PFSK-1 (cell line): ENCODE results near the gene KRT39.

Experiments
- FOXP2 ChIP-seq: optimal IDR thresholded peaks from 2 replicates; pipeline ENCODE3; 2011; ENCODE audit warnings: borderline replicate concordance, control low read depth, inconsistent platforms; ENCODE audit not compliant: insufficient read depth; ENCODE audit errors: extremely low read length, extremely low read depth
- POLR2AphosphoS5 ChIP-seq: IDR thresholded peaks from 2 replicates; pipeline ENCODE4 v1.6.1; 2012; ENCODE audit warnings: low read depth, mild to moderate bottlenecking, control low read depth, low read length, moderate library complexity
- SIN3A ChIP-seq: IDR thresholded peaks from 2 replicates; pipeline ENCODE4 v1.6.1; 2012; ENCODE audit warnings: mild to moderate bottlenecking, low read length, moderate library complexity, borderline replicate concordance; ENCODE audit not compliant: insufficient read depth
- TAF1 ChIP-seq: IDR thresholded peaks from 2 replicates; pipeline ENCODE4 v1.6.1; 2012; ENCODE audit warnings: low read length, control low read depth, borderline replicate concordance; ENCODE audit not compliant: insufficient read depth
- TF ChIP-seq, protein P1 (sequence below), 2 experiments: IDR thresholded peaks; 2 replicates each; pipeline versions ENCODE4 v1.6.1 to v1.8.0; 2011 to 2012; ENCODE audit warnings: low read depth in 2 of 2, low read length in 2 of 2, control low read depth in 1 of 2, inconsistent platforms in 1 of 2, mild to moderate bottlenecking in 1 of 2, moderate library complexity in 1 of 2; ENCODE audit not compliant: insufficient read depth in 1 of 2

The KRT39 gene

GRCh38 chr17:40952661-40953060 is 14.1 kb downstream of the KRT39 start:
- TF ChIP-seq FOXP2 (no peak), POLR2AphosphoS5 (no peak), SIN3A (no peak), TAF1 (no peak)
- TF ChIP-seq, protein P1, sequence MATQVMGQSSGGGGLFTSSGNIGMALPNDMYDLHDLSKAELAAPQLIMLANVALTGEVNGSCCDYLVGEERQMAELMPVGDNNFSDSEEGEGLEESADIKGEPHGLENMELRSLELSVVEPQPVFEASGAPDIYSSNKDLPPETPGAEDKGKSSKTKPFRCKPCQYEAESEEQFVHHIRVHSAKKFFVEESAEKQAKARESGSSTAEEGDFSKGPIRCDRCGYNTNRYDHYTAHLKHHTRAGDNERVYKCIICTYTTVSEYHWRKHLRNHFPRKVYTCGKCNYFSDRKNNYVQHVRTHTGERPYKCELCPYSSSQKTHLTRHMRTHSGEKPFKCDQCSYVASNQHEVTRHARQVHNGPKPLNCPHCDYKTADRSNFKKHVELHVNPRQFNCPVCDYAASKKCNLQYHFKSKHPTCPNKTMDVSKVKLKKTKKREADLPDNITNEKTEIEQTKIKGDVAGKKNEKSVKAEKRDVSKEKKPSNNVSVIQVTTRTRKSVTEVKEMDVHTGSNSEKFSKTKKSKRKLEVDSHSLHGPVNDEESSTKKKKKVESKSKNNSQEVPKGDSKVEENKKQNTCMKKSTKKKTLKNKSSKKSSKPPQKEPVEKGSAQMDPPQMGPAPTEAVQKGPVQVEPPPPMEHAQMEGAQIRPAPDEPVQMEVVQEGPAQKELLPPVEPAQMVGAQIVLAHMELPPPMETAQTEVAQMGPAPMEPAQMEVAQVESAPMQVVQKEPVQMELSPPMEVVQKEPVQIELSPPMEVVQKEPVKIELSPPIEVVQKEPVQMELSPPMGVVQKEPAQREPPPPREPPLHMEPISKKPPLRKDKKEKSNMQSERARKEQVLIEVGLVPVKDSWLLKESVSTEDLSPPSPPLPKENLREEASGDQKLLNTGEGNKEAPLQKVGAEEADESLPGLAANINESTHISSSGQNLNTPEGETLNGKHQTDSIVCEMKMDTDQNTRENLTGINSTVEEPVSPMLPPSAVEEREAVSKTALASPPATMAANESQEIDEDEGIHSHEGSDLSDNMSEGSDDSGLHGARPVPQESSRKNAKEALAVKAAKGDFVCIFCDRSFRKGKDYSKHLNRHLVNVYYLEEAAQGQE (IDR thresholded peaks at IDR 0.05; ENCODE audit: insufficient read depth in 1 of 2, low read depth in 2 of 2, low read length in 2 of 2) = no peak

- TF ChIP-seq FOXP2 = no peak
- TF ChIP-seq, protein P1 (IDR thresholded peaks at IDR 0.05; ENCODE audit: insufficient read depth in 1 of 2, low read depth in 2 of 2, low read length in 2 of 2) = no peak
- TF ChIP-seq POLR2AphosphoS5 = no peak
- TF ChIP-seq TAF1 = no peak
- no peak for TF ChIP-seq SIN3A
These were observed 14.6 kb downstream of the KRT39 start for GRCh38 chr17:40952154-40952553.

DNA sequence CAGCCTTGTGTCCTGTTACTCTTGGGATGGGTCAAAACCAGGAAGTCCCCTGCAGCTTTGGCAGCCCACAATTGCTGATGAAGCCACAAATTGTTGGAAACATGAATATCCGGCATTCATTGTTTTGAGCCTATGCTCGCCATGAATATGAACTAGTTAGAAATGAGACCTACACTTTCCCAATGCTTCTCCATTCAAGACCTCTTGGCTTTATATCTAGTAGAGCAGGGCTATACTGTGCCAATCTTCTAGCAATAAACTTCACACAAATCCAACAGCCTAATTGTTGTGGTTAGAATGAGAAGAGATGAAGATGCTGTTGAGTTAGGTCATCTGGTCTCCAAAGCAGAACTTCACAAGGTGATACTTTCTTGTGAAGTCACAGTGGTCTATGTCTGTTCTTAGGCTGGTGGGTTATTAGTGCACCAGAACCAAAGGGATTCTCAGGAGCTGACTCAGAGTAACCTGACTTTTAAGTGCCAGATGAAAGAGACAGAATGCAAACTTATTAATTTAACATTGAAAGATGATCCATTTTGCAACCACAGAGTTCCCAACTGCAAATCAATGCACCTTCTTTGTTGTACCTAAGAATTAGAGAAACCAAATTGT is 15.6 kb downstream of the KRT39 start:
- TF ChIP-seq TAF1 = no peak
- no peak for TF ChIP-seq SIN3A
- TF ChIP-seq, protein P1 (IDR thresholded peaks at IDR 0.05; ENCODE audit: insufficient read depth in 1 of 2, low read depth in 2 of 2, low read length in 2 of 2) = no peak
- no peak for TF ChIP-seq FOXP2
- no peak for TF ChIP-seq POLR2AphosphoS5

- TF ChIP-seq POLR2AphosphoS5 = no peak
- no peak for TF ChIP-seq FOXP2
- no peak for TF ChIP-seq TAF1
- no peak for TF ChIP-seq SIN3A
- TF ChIP-seq, protein P1 (IDR thresholded peaks at IDR 0.05; ENCODE audit: insufficient read depth in 1 of 2, low read depth in 2 of 2, low read length in 2 of 2) = no peak
These were observed 16.6 kb downstream of the KRT39 start for GRCh38 chr17:40950176-40950575.

DNA sequence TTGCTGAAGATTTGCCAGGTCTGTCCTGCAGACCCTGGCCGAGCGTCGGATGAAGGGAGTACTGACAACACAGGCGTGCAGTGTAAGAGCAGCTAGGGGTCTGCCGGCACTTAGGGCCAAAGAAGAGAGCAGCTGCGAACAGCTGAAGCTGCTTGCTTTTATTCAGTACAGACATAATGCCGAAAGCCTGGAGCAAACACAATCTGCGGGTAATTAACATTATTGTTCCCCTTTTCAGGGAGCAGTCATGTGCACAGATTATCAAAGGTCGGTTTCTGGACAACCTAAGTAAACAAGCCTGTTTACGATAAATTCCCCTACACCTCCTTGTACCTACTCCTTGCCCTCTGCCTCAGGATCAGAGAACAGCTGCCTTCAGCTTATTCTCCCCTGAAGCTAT is 17.3 kb downstream of the KRT39 start:
- no peak for TF ChIP-seq SIN3A
- no peak for TF ChIP-seq POLR2AphosphoS5
- TF ChIP-seq TAF1 = no peak
- TF ChIP-seq FOXP2 = no peak
- TF ChIP-seq, protein P1 (IDR thresholded peaks at IDR 0.05; ENCODE audit: insufficient read depth in 1 of 2, low read depth in 2 of 2, low read length in 2 of 2) = no peak
